Left lobe of liver (tissue), 2 donors: ENCODE results near the gene WDR83. TPM values are rescaled to one million over a fixed set of nuclear protein-coding genes. Genes with fewer than 3 reads are reported as not detected.

Experiments
- ATAC-seq: fragments of 200-7000 bp; cut with Tn5 transposase; one replicate; pipeline ENCODE4 v1.9.1; 2020; ENCODE audit warnings: mild to moderate bottlenecking, moderate library complexity
- DNase-seq: peaks from one replicate; pipeline ENCODE4 v3.0.0-alpha.2; 2020; ENCODE audit warnings: low spot score
- total RNA-seq: library from RNA; stranded (reverse); gene quantifications from one replicate; pipeline ENCODE4 v1.2.1, GENCODE V29; 2021
- donor health status: DM: no; HTN: no; CAD: no; lungs with moderate emphysema.
- donor health status: DM: no; HTN: yes; CAD: no.

WDR83 gene
- total RNA-seq, 1 donor from 2014 or later = 3.8 TPM

DNA sequence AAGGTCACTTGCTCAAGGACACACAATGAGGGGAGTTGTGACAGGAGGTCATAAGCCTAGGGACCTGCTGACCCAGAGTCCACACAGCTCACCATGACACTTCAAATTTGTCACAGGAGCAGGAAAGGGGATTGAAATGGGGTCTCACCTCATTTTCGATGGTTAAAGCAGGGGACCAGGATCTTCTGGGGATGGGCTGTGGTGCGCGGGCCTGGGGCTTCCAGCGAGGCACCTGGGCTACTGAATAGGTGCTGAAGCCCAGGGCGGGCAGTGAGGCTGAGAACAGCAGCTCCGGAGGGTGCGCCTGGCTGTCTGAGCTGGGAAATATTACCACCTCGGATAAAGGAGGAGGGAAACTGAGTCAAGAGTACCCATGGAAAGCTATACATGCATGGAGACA, 11.1 kb upstream of the WDR83 start:
- ATAC-seq (no peak), DNase-seq (no peak)

DNA sequence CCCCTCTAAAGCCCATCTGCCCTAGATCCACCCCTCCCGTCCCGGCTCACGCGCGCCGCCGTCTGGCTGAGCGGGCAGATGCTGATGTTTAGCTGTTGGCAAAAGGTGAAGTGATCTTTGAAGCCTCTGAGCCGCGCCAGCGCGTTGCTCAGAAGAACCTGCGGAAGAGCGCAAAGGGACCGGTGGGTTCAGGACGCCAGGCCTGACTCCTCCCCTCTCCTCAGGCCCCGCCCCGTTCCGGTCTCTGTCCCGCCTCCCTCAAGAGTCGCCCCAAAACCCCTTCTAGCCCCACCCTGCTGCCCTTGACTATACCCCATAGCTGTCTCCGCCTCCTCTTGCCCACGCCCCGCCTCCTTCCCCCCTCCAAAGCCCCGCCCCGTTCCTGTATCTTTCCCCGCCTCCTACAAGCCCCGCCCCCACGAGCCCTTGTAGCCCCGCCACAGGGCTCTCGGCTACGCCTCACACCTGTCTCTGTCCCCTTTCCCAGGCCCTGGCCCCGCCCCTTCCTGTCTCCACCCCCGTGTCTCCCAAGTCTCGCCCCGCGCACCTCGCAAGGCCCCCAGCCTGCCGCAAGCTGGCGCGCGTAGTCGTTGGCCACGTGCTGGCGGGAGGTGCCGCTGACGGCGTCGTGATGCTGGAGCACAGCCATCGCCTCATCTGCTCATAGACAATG, 9.6 kb upstream of the WDR83 start:
- no peak for ATAC-seq
- DNase-seq = no peak

DNA sequence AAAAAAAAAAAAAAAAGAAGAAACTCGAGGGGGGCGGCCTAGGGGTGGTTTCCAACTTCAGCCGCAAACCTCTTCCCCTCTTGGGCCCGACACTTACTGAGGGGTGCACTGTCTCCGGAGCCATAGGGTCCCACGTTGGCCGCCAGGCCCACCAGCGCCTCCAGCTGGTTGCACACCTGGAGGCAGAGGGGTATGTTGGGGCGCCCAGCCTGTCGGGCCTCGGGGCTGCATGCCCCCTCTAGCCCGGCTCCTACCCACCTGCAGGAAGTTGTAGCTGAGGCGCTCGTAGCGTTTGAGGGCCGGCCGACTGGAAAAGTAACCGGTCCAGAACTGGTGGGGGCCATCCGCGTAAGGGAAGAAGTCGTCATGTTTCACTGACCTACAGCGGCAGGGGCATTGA, 8.6 kb upstream of the WDR83 start:
- ATAC-seq (no peak), DNase-seq (no peak)

DNA sequence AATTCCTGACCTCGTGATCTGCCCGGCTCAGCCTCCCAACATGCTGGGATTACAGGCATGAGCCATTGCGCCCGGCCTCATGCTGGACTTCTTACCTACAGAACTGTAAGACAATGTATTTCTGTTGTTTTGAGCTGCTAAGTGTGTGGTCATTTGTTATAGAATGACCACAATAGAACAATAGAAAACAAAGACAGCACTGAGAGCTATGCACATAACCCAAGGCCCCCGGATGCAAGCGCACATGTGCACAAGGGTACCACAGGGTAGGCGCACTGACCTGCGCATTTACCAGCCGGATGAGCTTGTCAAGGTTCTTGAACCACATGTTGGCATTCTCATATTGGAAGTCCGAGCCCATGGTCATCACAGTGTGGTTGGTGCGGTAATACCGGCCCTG, 5.6 kb upstream of the WDR83 start:
- ATAC-seq (no peak), DNase-seq (no peak)

DNA sequence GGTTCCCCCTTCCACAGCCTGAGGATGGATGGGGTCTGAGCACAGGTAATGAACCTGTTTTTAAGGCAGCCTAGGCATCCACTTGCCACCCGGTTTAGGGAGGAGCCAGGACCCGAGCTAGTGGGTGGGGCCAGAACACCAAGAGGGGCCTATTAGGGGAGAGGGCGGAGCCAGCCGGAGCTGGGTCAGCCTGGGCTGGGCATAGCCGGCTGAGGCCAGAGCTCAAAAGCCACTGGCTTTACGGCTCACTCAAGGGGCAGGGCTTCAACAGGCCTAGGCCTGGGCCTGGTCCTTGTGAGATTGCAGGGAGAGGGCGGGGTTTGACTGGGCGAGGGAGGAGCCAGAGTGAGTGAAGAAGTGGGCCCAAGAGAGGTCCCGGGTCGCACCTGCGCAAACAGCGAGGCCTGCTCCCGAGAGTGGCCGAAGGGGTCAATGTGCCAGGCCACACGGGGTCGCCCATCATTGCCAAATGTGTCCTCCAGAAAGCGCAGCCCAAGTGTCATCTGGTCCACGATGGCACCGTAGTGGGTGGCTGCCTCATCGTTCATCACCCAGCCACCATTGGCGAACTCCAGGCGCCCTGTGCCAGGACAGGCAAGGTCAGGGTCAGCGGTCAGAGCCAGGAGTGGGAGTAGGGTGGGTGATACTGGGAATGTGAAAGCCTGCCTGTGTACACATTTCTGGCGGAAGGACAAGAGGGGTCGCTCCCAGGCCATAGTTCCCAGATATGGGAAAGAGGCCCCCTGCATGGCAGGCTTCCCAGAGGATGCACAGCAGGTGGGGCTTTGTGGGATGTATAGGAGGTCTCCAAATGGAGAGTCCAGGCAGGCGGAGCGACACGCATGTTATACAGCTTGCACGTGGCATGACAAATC, 2.0 kb upstream of the WDR83 start:
- no peak for DNase-seq
- ATAC-seq = no peak

DNA sequence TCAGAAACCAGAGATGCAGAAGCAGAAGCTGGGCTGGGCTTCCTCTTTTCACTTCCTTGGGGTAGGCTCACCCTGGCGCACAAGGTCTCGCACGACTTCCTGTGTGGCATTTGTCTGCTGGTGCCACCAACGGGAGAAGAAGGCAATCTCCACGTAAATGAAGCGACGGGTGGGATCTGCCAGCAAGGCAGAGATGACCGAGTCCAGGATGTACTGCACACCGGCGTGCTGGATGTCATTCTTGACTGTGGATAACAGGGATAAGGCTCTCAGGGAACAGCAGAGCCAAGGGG, 1.4 kb upstream of the WDR83 start:
- ATAC-seq = no peak
- no peak for DNase-seq

DNA sequence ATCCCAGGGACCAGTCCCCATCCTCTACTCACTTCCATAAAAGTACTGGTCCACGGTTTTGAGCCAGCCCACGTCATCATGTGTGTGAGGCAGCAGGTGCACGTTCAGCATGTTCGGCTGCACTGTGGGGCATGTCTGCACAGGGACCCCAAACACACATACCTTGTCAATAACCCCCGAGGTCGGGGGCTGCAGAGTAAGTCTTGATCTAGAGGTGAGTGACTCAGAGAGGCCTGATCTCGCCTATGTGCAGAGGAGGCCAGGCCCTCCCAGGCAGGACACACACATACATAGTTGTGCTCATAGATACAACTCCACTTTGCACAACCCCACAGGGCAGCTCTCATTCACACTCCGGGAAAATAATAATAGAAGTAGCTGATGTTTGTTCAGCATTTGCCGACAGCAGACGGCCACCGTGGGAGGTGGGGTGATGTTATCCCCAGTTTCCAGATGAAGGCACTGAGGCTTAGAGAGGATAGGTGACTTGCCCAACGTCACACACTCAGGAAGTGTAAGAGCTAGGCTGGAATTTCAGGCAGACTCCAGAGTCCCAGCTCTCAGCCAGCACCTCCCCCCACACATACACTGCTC, 839 bp upstream of the WDR83 start:
- ATAC-seq = no peak
- no peak for DNase-seq

DNA sequence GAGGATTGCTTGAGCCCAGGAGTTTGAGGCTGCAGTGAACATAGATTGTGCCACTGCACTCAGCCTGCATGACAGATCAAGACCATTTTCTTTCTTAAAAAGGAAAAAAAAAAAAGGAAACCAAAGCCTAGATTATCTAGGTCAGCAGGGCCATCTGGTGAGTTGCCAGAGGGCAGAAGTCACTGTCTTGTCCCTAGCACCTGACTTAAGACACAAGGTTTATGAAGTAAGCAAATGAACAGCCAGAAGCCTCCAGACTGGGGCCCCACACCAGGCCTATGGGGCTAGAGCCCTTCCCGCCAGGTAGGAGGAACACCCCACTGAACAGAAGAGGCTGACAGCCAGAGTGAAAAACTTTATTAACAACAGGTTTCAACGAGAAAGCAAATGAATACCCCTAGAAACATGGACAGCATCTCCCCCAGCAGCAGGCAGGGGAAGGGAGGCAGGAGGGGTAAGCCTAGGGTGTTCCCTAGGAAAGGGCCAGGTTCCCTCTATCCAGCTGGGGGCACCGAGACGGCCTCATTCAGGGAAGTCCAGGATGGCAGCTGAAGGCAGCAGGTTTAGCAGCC, 1.2 kb downstream of the WDR83 start:
- ATAC-seq (no peak), DNase-seq (no peak)

DNA sequence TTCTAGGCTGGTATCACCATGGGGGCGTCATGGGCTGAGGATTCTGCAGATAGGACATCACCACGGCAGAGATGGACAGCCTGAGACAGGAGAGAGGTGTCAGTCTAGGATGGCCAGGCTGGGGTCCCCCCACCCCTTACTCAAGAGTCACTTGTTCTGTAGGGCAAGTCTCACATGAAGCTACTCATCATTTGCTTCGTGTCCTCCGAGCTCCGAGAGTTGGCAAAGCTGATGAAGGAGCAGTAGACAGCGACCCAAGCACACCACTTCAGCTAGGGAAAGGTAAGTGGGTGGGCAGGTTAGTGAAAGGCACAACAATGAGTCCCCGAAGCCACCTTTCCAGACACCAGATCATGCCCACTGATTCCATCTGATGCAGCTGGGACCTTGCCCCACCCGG, 1.7 kb downstream of the WDR83 start:
- DNase-seq = no peak
- ATAC-seq = no peak

DNA sequence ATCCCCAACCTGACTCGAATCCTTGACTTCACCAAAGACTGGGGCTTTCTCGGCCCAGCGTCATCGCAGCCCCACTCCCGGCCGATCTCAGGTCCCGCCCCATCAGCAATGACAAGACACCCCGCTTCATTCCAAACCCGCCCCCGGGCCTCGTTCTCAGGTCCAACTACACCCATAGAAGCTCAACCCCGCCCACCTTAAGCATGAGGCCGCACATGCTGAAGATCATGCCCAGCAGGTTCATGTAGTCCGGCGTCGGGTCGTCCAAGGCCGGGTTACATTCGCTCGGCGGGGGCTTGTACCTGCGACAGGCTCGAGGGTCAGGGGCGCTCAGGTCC, 2.3 kb downstream of the WDR83 start:
- ATAC-seq (peak; percentile 14), DNase-seq (no peak)

DNA sequence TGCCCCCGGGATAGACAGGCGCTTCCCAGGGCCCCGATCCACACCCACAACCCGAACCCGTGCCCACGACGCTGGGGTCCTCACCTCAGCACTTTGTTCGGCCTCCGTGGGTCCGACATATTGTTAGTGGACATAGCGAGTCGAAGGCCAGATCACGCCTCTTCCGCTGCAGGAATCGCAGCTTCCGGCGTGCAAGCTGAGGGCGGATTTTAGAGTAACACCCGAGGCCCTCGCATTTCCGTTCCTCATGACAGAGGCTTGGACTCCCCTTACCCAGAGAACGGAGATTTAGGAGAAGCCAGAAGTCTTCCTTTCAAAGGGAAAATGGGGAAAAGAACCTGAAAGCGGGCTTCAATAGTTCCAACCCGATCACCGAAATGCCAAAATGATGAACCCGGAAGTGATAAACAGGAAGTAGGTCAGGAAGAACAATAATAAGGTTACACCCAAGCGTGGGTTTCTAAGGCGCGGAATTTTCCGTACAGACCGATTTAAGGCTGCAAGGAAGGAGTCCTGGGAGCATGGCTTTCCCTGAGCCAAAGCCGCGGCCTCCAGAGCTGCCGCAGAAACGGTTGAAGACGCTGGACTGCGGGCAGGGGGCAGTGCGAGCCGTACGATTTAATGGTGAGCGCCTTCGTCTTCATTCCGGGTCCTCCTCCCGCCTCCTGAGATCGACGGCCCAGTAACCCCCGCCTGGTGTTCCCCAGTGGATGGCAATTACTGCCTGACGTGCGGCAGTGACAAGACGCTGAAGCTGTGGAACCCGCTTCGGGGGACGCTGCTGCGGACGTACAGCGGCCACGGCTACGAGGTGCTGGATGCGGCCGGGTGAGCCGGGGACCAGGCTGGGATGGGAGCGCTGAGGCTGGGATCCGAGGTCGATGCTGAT, 2.9 kb downstream of the WDR83 start:
- DNase-seq (peak; percentile 85), ATAC-seq (peak; percentile 75)

DNA sequence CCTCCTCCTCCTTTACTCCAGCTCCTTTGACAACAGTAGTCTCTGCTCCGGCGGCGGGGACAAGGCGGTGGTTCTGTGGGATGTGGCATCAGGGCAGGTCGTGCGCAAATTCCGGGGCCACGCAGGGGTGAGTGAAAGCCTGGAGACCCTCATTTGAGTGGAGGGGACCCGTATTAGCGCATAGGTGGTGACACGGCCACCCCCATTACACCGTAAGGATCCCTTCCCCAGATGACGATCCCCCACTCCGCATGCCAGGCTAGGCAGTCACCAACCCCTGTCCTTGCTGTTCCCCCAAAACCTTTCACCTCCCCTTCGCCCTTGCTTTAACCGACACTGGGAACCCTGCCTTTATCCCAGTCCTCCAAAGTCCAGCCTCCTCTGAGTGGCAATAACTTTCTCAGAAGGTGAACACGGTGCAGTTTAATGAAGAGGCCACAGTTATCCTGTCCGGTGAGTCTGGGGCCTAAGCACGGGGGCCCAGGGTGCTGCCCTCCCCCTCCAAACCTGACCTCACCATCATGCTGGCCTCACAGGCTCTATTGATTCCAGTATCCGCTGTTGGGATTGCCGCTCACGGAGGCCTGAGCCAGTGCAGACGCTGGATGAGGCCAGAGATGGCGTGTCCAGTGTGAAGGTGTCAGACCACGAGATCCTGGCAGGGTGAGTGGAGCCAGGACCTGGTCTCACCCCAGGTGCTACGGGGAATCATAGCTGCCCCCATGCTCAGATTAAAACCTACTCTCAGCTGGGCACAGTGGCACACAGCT, 3.7 kb downstream of the WDR83 start:
- no peak for ATAC-seq
- DNase-seq = no peak

DNA sequence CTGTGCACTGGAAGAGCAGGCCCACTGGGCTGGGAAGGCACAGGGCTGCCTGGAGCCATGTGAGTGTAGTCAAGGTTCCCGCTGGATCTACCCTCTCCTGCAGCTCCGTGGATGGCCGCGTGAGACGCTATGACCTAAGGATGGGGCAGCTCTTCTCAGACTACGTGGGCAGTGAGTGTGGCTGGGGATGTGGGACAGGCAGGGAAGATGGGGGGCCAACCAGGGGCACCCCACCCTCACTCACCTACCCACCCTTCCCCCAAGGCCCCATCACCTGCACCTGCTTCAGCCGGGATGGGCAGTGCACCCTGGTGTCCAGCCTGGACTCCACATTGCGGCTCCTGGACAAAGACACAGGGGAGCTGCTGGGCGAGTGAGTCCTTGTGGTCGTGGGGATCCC, 6.1 kb downstream of the WDR83 start:
- ATAC-seq (no peak), DNase-seq (no peak)

DNA sequence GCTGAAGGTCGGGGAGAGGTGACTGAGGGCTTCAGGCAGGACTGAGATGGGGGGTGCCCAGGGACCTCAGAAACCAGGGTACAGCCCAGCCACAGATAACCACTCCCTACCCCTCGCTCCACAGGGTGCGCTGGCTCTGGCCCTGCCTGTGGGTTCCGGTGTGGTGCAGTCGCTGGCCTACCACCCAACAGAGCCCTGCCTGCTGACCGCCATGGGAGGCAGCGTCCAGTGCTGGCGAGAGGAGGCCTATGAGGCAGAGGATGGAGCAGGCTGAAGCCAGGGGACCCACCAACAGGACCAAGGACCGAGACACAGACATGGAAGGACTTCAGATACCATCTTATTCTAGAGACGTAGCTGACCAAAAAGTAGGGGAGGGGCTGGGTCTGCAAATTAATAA, 8.8 kb downstream of the WDR83 start:
- no peak for DNase-seq
- no peak for ATAC-seq

DNA sequence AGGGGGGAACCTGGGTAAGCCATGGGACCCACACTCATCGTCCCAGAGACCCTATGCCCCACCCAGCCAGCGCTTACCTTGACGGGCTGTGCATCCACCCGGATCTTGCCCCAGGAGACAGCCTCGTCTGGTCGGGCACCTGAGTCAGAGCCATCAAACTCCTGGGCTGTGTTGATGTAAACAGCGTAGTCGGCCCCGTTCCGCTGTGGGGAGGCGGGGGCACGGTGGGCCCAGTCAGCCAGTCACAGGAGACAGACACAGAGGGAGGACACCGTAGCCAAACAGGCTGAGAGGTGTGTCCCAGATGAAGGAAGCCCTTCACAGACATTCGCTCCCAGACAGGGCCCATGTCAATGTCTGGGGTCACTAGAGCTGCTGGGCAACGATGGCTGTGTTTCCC, 9.3 kb downstream of the WDR83 start:
- no peak for DNase-seq
- ATAC-seq = no peak

DNA sequence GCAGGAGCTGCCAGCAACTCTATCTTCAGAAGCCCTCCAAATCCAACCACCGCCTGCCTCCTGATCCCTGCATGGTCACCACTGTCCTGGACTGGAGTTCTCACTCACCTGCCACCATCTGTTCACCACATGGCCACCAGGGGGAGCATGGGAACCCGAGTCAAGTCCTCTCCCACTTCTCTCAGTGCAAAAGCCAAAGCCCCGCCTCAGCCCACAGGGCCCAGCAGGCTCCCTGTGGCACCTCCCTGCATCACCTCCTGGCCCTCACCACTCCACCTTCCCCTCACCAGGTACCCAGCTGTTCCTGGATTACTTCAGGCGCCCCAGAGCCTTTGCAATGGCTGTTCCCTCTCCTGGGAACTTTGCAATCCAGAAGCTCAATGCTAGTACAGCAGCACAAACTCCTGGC, 9.8 kb downstream of the WDR83 start:
- peak; percentile 82 for DNase-seq
- peak; percentile 76 for ATAC-seq

DNA sequence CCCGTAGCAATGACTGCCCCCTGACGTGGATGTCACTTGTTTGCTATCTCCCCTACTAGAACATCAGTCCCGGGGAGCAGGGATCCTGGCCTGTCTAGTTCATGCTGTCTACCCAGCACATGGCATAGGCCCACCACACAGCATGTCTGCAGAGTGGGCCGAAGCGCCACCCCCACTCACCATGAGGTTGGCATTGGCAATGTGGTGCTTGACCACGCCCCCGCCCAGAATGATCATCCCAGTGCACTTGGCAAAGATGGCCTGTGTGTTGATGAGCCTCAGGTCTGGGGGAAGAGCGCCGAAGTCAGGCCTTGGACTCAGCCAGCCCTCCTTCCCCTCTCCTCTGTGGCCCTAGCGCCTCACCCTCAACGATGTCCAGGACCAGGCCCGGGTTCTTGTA, 10.3 kb downstream of the WDR83 start:
- DNase-seq = no peak
- no peak for ATAC-seq

DNA sequence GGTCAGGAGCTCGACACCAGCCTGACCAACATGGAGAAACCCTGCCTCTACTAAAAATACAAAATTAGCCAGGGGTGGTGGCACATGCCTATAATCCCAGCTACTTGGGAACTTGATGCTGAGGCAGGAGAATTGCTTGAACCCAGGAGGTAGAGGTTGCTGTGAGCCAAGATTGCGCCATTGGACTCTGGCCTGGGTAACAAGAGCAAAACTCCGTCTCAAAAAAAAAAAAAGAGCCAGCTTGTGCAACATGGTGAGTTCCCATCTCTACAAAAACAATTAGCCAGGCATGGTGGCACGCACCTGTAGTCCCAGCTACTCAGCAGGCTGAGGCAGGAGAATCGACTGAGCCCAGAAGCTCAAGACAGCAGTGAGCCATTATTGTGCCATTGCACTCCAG, 11.4 kb downstream of the WDR83 start:
- DNase-seq = peak; percentile 78

DNA sequence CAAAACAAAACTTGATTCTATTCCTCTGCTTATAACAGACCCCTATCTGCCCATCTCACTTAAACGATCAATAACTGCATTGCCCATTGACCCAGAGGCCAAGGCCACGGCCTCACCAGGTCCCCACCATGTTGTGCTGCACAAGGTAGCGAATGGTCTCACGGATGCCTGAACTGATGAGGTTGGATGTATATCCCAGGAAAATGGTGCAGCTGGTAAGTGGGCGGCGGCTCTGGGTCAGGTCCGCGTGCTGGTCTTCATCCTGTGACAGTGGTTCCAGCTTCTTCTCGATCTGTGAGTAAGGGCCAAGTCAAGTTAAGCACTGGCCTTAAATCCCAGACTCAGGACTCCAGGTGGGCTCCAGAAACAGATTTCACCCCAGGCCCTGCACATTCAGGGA, 13.4 kb downstream of the WDR83 start:
- DNase-seq (no peak), ATAC-seq (no peak)

More for the DNA sequence above, 11.4 kb downstream of the WDR83 start:
- ATAC-seq = peak; percentile 22
